H1 (cell line): ENCODE measurements around the gene HOXC5. TPM values are rescaled to one million over a fixed set of nuclear protein-coding genes. Genes with fewer than 3 reads are reported as not detected.

Experiments
- CTCF ChIA-PET: fragments of 300-600 bp; sonication (Branson Sonifier 250); formaldehyde crosslinking; loops from one replicate; lab custom pipeline; 2021; ENCODE audit not compliant: partially characterized antibody; lab: Charles Lee
- POLR2A ChIA-PET: fragments of 300-600 bp; sonication (Branson Sonifier 250); formaldehyde crosslinking; loops from one replicate; lab custom pipeline; 2021; ENCODE audit warnings: inconsistent platforms; ENCODE audit not compliant: partially characterized antibody; lab: Charles Lee
- DNase-seq, 2 experiments: peaks; one replicate each; pipeline versions ENCODE4 v3.0.0 to v3.0.0-alpha.2; 2010 to 2022; ENCODE audit warnings: low spot score in 2 of 2, low read depth in 1 of 2, mixed read lengths in 1 of 2
- FAIRE-seq: peaks from 2 replicates; lab custom pipeline; 2011; peaks lifted over from hg19 to GRCh38; lab: Jason Lieb, UNC
- H2AFZ ChIP-seq: 2 replicates; pipeline ENCODE4 v1.8.1; 2012; ENCODE audit warnings: low read length, inconsistent platforms
- H2AK5ac ChIP-seq: 2 replicates; pipeline ENCODE4 v1.6.1; 2013; ENCODE audit warnings: low read depth, low read length
- H2BK120ac ChIP-seq: replicated peaks from 2 replicates; pipeline ENCODE3; 2013; ENCODE audit warnings: low read depth, low read length, inconsistent platforms
- H2BK12ac ChIP-seq: 2 replicates; pipeline ENCODE4 v1.6.1; 2013; ENCODE audit warnings: low read depth, low read length
- H2BK15ac ChIP-seq: 2 replicates; pipeline ENCODE4 v1.6.1; 2013; ENCODE audit warnings: low read length
- H2BK20ac ChIP-seq: 2 replicates; pipeline ENCODE4 v1.6.1; 2013; ENCODE audit warnings: low read length
- H2BK5ac ChIP-seq: 2 replicates; pipeline ENCODE4 v1.6.1; 2013; ENCODE audit warnings: low read depth, low read length
- H3K14ac ChIP-seq: 2 replicates; pipeline ENCODE4 v1.6.1; 2013; ENCODE audit warnings: inconsistent platforms; ENCODE audit not compliant: insufficient read length
- H3K18ac ChIP-seq: 2 replicates; pipeline ENCODE4 v1.6.1; 2013; ENCODE audit warnings: low read length; ENCODE audit errors: extremely low read depth
- H3K23ac ChIP-seq: 2 replicates; pipeline ENCODE4 v1.6.1; 2013; ENCODE audit warnings: inconsistent platforms; ENCODE audit not compliant: insufficient read length
- H3K23me2 ChIP-seq: 2 replicates; pipeline ENCODE4 v1.6.1; 2013; ENCODE audit warnings: low read depth, low read length
- H3K27ac ChIP-seq: 2 replicates; pipeline ENCODE4 v1.6.1; 2011; ENCODE audit warnings: low read depth, low read length, inconsistent platforms
- H3K27me3 ChIP-seq, 4 experiments: replicated peaks in 1 of 4; 1 replicate in 1 of 4; 2 replicates in 3 of 4; pipeline versions ENCODE4 v1.6.1 to v1.8.1; 2011 to 2013; ENCODE audit warnings: low read length in 3 of 4, mild to moderate bottlenecking in 3 of 4, inconsistent platforms in 2 of 4, mixed read lengths in 2 of 4, moderate library complexity in 1 of 4; ENCODE audit not compliant: control insufficient read depth in 3 of 4, insufficient read depth in 3 of 4; ENCODE audit errors: extremely low read depth in 1 of 4
- H3K36me3 ChIP-seq, 4 experiments: 2 replicates each; pipeline versions ENCODE4 v1.6.1 to v1.8.1; 2011 to 2013; ENCODE audit warnings: mild to moderate bottlenecking in 4 of 4, low read length in 3 of 4, moderate library complexity in 2 of 4, control low read depth in 1 of 4, inconsistent platforms in 1 of 4; ENCODE audit not compliant: insufficient read depth in 4 of 4, control insufficient read depth in 2 of 4
- H3K4ac ChIP-seq: replicated peaks from 2 replicates; pipeline ENCODE3; 2013; ENCODE audit warnings: low read length, low read depth, mixed read lengths, inconsistent platforms; ENCODE audit not compliant: insufficient read length
- H3K4me1 ChIP-seq, 4 experiments: replicated peaks in 1 of 4; 1 replicate in 1 of 4; 2 replicates in 3 of 4; pipeline versions ENCODE4 v1.6.1 to v1.8.1; 2011 to 2013; ENCODE audit warnings: low read length in 3 of 4, inconsistent platforms in 2 of 4, mixed read lengths in 1 of 4; ENCODE audit not compliant: insufficient read depth in 4 of 4, control insufficient read depth in 3 of 4
- H3K4me2 ChIP-seq, 2 experiments: 2 replicates each; pipeline versions ENCODE4 v1.6.1 to v1.8.1; 2011 to 2013; ENCODE audit warnings: low read depth in 2 of 2, low read length in 2 of 2, control low read depth in 1 of 2, inconsistent platforms in 1 of 2, mild to moderate bottlenecking in 1 of 2; ENCODE audit not compliant: insufficient read depth in 1 of 2
- H3K4me3 ChIP-seq, 4 experiments: fragments of 200-600, 300-600 bp in 1 of 4; sonication (generic), shearing (Covaris generic), sonication (Bioruptor Twin) in 1 of 4; 2 replicates each; pipeline versions ENCODE4 v1.5.1 to v1.8.1; 2011 to 2016; ENCODE audit warnings: low read length in 4 of 4, low read depth in 3 of 4, control low read depth in 2 of 4, inconsistent platforms in 2 of 4, mild to moderate bottlenecking in 2 of 4, mixed read lengths in 1 of 4, moderate library complexity in 1 of 4; ENCODE audit not compliant: insufficient read depth in 2 of 4; ENCODE audit errors: extremely low read depth in 1 of 4
- H3K56ac ChIP-seq: replicated peaks from 2 replicates; pipeline ENCODE3; 2013; ENCODE audit warnings: low read depth, mild to moderate bottlenecking, mixed read lengths, low read length, inconsistent platforms; ENCODE audit not compliant: insufficient read length
- H3K79me1 ChIP-seq: 2 replicates; pipeline ENCODE4 v1.6.1; 2013; ENCODE audit warnings: low read depth, low read length, control low read depth
- H3K79me2 ChIP-seq, 2 experiments: 2 replicates each; pipeline versions ENCODE4 v1.6.1 to v1.8.1; 2012 to 2013; ENCODE audit warnings: low read length in 2 of 2, mild to moderate bottlenecking in 2 of 2, inconsistent platforms in 1 of 2; ENCODE audit not compliant: insufficient read depth in 2 of 2, control insufficient read depth in 1 of 2
- H3K9ac ChIP-seq, 4 experiments: replicated peaks in 1 of 4; 1 replicate in 1 of 4; 2 replicates in 3 of 4; pipeline versions ENCODE4 v1.6.1 to v1.8.1; 2011 to 2013; ENCODE audit warnings: low read depth in 3 of 4, low read length in 3 of 4, control low read depth in 2 of 4, mild to moderate bottlenecking in 2 of 4, moderate library complexity in 2 of 4, inconsistent platforms in 1 of 4; ENCODE audit errors: extremely low read depth in 1 of 4
- H3K9me3 ChIP-seq, 2 experiments: 2 replicates each; pipeline versions ENCODE4 v1.6.1 to v1.8.1; 2012 to 2013; ENCODE audit warnings: mild to moderate bottlenecking in 2 of 2, moderate library complexity in 2 of 2, control low read depth in 1 of 2, inconsistent platforms in 1 of 2, low read depth in 1 of 2, low read length in 1 of 2, mixed read lengths in 1 of 2; ENCODE audit not compliant: insufficient read depth in 2 of 2
- H4K20me1 ChIP-seq, 2 experiments: replicated peaks in 1 of 2; 2 replicates each; pipeline versions ENCODE3 to v1.8.1; 2011 to 2013; ENCODE audit warnings: inconsistent platforms in 2 of 2, low read length in 2 of 2, mild to moderate bottlenecking in 1 of 2; ENCODE audit not compliant: insufficient read depth in 2 of 2, control insufficient read depth in 1 of 2
- H4K5ac ChIP-seq: 2 replicates; pipeline ENCODE4 v1.6.1; 2013; ENCODE audit warnings: low read length, low read depth, mixed read lengths, inconsistent platforms; ENCODE audit not compliant: insufficient read length
- H4K8ac ChIP-seq: 2 replicates; pipeline ENCODE4 v1.8.0; 2013; ENCODE audit warnings: mild to moderate bottlenecking, moderate library complexity, low read length, inconsistent platforms; ENCODE audit not compliant: insufficient read depth; ENCODE audit errors: extremely low read depth
- H4K91ac ChIP-seq: replicated peaks from 2 replicates; pipeline ENCODE3; 2013; ENCODE audit warnings: low read length, mixed read lengths, inconsistent platforms; ENCODE audit not compliant: insufficient read length
- CTBP2 ChIP-seq: IDR thresholded peaks from 2 replicates; pipeline ENCODE4 v1.7.0; 2011; ENCODE audit warnings: borderline replicate concordance, mild to moderate bottlenecking, moderate library complexity, mixed read lengths, low read length; ENCODE audit not compliant: insufficient read depth, insufficient read length
- EGR1 ChIP-seq: IDR thresholded peaks from 2 replicates; pipeline ENCODE4 v1.6.1; 2011; ENCODE audit warnings: low read depth, low read length, borderline replicate concordance
- POU5F1 ChIP-seq: IDR thresholded peaks from 2 replicates; pipeline ENCODE4 v1.6.1; 2011; ENCODE audit warnings: low read depth, mild to moderate bottlenecking, low read length, moderate library complexity
- RAD21 ChIP-seq, 2 experiments: IDR thresholded peaks in 1 of 2; conservative IDR thresholded peaks in 1 of 2; 2 replicates each; pipeline ENCODE4 v1.6.1; 2011; ENCODE audit warnings: low read depth in 2 of 2, low read length in 2 of 2, improper control_type of control experiment in 1 of 2, inconsistent platforms in 1 of 2, mild to moderate bottlenecking in 1 of 2, moderate library complexity in 1 of 2
- RNF2 ChIP-seq: fragments of 200-900, 300-1000 bp; sonication (generic); IDR thresholded peaks from 2 replicates; pipeline ENCODE4 v1.7.1; 2016; ENCODE audit warnings: borderline replicate concordance, low read depth, mild to moderate bottlenecking, antibody characterized with exemption, low read length; ENCODE audit not compliant: poor library complexity, severe bottlenecking; ENCODE audit errors: missing control alignments
- SIRT6 ChIP-seq: IDR thresholded peaks from one replicate; pipeline ENCODE4 v1.7.1; 2012; ENCODE audit warnings: low read length, inconsistent platforms
- WGBS, 2 experiments: shearing (Covaris generic) in 1 of 2; methylation state at CpG; one replicate each; pipeline versions ENCODE4 v1.1.6 to v1.1.7; 2013 to 2015; ENCODE audit warnings: low lambda C conversion rate in 2 of 2, mixed read lengths in 2 of 2, inconsistent platforms in 1 of 2, low coverage in 1 of 2, missing lambda C conversion rate in 1 of 2; ENCODE audit not compliant: insufficient replicate concordance in 2 of 2, insufficient coverage in 1 of 2, insufficient read length in 1 of 2; ENCODE audit errors: extremely low coverage in 1 of 2, missing lambda C conversion rate in 1 of 2; 5-methylcytosine and 5-hydroxymethylcytosine counted together
- polyA plus RNA-seq, 7 experiments: library from polyadenylated mRNA; depleted of rRNA in 3 of 7; stranded (reverse) in 5 of 7; unstranded in 2 of 7; fragments of >200 nt in 5 of 7; fragments of 200-250 nt in 2 of 7; gene quantifications; 1 replicate in 5 of 7; 2 replicates in 1 of 7; 4 replicates in 1 of 7; pipeline versions ENCODE4 v1.2.1 to v1.2.3, GENCODE V29; 2011 to 2013; ENCODE audit warnings: missing spikeins in 2 of 7, mixed read lengths in 2 of 7
- total RNA-seq: library from RNA; stranded (reverse); fragmentation: NEBNext Ultra II Directional; extraction: Animal tissue kit (Norgen Biotek cat#: 25700); gene quantifications from 2 replicates; pipeline ENCODE4 v1.2.1, GENCODE V29; 2021

Gene HOXC5
- total and polyA plus RNA-seq, 2 of the 8 experiments (the other 6 are each of a cell fraction or from before 2014, with no cell fraction given): not detected

- Histone ChIP-seq H3K4me3 (no peak overlapping the region), H3K36me3 (peaks cover 0 to 9% (median 0%) of the 10 kb centered on the region in 4 experiments; a peak in 1 of 8 replicates)
- TF ChIP-seq EGR1 (no peak), SIRT6 (no peak), RNF2 (peak; percentile 96), POU5F1 (no peak), CTBP2 (peak; percentile 3), RAD21 (IDR thresholded peaks at IDR 0.05 in 1 of 2, conservative IDR thresholded peaks at IDR 0.05 in 1 of 2; ENCODE audit: low read depth in 2 of 2, low read length in 2 of 2) (no peak)
- TF ChIP-seq, all 59 proteins: peak for 2
- no peak overlapping the region for H2BK120ac ChIP-seq
- no peak overlapping the region for H3K4me2 ChIP-seq
- ChIA-PET POLR2A (no interaction called here), CTCF (no interaction called here)
- DNase-seq (no peak), FAIRE-seq (no peak)
- no peaks in the 10 kb centered on the region for H3K79me2 ChIP-seq
- no peak overlapping the region for H2AFZ ChIP-seq
- H3K4ac ChIP-seq: no peak overlapping the region
- no peaks in the 10 kb centered on the region; the same call in 1 of the 2 replicates for H3K23me2 ChIP-seq
- H3K23ac ChIP-seq: no peak overlapping the region
- no peak overlapping the region for H3K18ac ChIP-seq
- H4K20me1 ChIP-seq: peaks cover 16 to 18% of the 10 kb centered on the region in 2 experiments
- H3K4me1 ChIP-seq: peaks cover 0 to 4% (median 3%) of the 10 kb centered on the region in 4 experiments; a peak in 5 of 7 replicates
- no peak overlapping the region for H3K27ac ChIP-seq
- H3K27me3 ChIP-seq: peaks cover 96 to 100% (median 99%) of the 10 kb centered on the region in 4 experiments
- H2BK12ac ChIP-seq: peak overlapping the region; percentile 56; the same call in 1 of the 2 replicates
- no peak overlapping the region for H2BK5ac ChIP-seq
- no peak overlapping the region for H3K9ac ChIP-seq
- H3K9me3 ChIP-seq: no peaks in the 10 kb centered on the region
- H3K14ac ChIP-seq: no peak overlapping the region
- no peak overlapping the region for H3K56ac ChIP-seq
- H2BK20ac ChIP-seq: no peak overlapping the region
- H2AK5ac ChIP-seq: no peak overlapping the region
- H4K5ac ChIP-seq: no peak overlapping the region
- WGBS, 2 experiments: 11% methylated on average over 17 of the region's 27 CpGs; no CpG with 5 or more reads in 1 of the 2 experiments
- H3K79me1 ChIP-seq: no peaks in the 10 kb centered on the region
- no peak overlapping the region for H4K91ac ChIP-seq
- H4K8ac ChIP-seq: peak overlapping the region; percentile 40; the same call in 1 of the 2 replicates
- H2BK15ac ChIP-seq: peak overlapping the region; percentile 31; the same call in 1 of the 2 replicates
These were observed 13.9 kb downstream of the HOXC5 start for GRCh38 chr12:54046809-54047159.
